Mesenchymal stem cell (in vitro differentiated cells and primary cell): ENCODE data around the gene FBXO33.

Experiments
- DNase-seq: peaks from one replicate; pipeline ENCODE4 v3.0.0-alpha.2; 2013
- H2AFZ ChIP-seq: one replicate; pipeline ENCODE4 v1.6.1; 2013; ENCODE audit warnings: low read depth, mild to moderate bottlenecking, control low read depth, inconsistent platforms, low read length, moderate library complexity
- H2AK5ac ChIP-seq: 2 replicates; pipeline ENCODE4 v1.6.1; 2013; ENCODE audit warnings: low read length, moderate library complexity, mild to moderate bottlenecking, inconsistent platforms; ENCODE audit not compliant: severe bottlenecking
- H2BK120ac ChIP-seq: one replicate; pipeline ENCODE4 v1.6.1; 2013; ENCODE audit warnings: low read depth, mild to moderate bottlenecking, inconsistent platforms, low read length, moderate library complexity
- H2BK12ac ChIP-seq, 2 experiments: one replicate each; pipeline ENCODE4 v1.6.1; 2013; ENCODE audit warnings: inconsistent platforms in 2 of 2, low read length in 2 of 2, mild to moderate bottlenecking in 2 of 2, moderate library complexity in 2 of 2, control low read depth in 1 of 2
- H2BK15ac ChIP-seq: one replicate; pipeline ENCODE4 v1.6.1; 2013; ENCODE audit warnings: mild to moderate bottlenecking, low read depth, inconsistent platforms; ENCODE audit not compliant: poor library complexity, severe bottlenecking
- H2BK5ac ChIP-seq: 2 replicates; pipeline ENCODE4 v1.6.1; 2013; ENCODE audit warnings: low read depth, mild to moderate bottlenecking, low read length, control low read depth, inconsistent platforms; ENCODE audit not compliant: poor library complexity, severe bottlenecking
- H3K14ac ChIP-seq, 2 experiments: one replicate each; pipeline ENCODE4 v1.6.1; 2013; ENCODE audit warnings: inconsistent platforms in 2 of 2, low read length in 2 of 2, control low read depth in 1 of 2, mild to moderate bottlenecking in 1 of 2, moderate library complexity in 1 of 2
- H3K18ac ChIP-seq, 2 experiments: one replicate each; pipeline ENCODE4 v1.6.1; 2013; ENCODE audit warnings: inconsistent platforms in 2 of 2, low read length in 2 of 2, control low read depth in 1 of 2, low read depth in 1 of 2, mild to moderate bottlenecking in 1 of 2
- H3K23ac ChIP-seq, 2 experiments: one replicate each; pipeline ENCODE4 v1.6.1; 2013; ENCODE audit warnings: inconsistent platforms in 2 of 2, low read length in 2 of 2, mild to moderate bottlenecking in 2 of 2, moderate library complexity in 2 of 2, control low read depth in 1 of 2
- H3K27ac ChIP-seq: 2 replicates; pipeline ENCODE4 v1.5.1; 2013; ENCODE audit warnings: mild to moderate bottlenecking, moderate library complexity, low read length, control low read depth, inconsistent platforms; ENCODE audit not compliant: poor library complexity, severe bottlenecking
- H3K27me3 ChIP-seq, 2 experiments: 2 replicates each; pipeline versions ENCODE4 v1.6.1 to v1.7.0; 2013; ENCODE audit warnings: low read length in 2 of 2, mild to moderate bottlenecking in 2 of 2, moderate library complexity in 2 of 2, control low read depth in 1 of 2, inconsistent platforms in 1 of 2; ENCODE audit not compliant: control insufficient read depth in 1 of 2, insufficient read depth in 1 of 2
- H3K36me3 ChIP-seq, 2 experiments: 2 replicates each; pipeline versions ENCODE4 v1.6.1 to v1.7.0; 2013; ENCODE audit warnings: low read length in 2 of 2, control low read depth in 1 of 2, inconsistent platforms in 1 of 2, low read depth in 1 of 2, mild to moderate bottlenecking in 1 of 2; ENCODE audit not compliant: insufficient read depth in 2 of 2, control insufficient read depth in 1 of 2
- H3K4ac ChIP-seq, 2 experiments: one replicate each; pipeline ENCODE4 v1.6.1; 2013; ENCODE audit warnings: inconsistent platforms in 2 of 2, low read length in 2 of 2, mild to moderate bottlenecking in 2 of 2, moderate library complexity in 2 of 2, control low read depth in 1 of 2, low read depth in 1 of 2
- H3K4me1 ChIP-seq: 2 replicates; pipeline ENCODE4 v1.6.1; 2013; ENCODE audit warnings: low read depth, low read length, control low read depth; ENCODE audit not compliant: control insufficient read depth, insufficient read depth
- H3K4me2 ChIP-seq: 2 replicates; pipeline ENCODE4 v1.6.1; 2013; ENCODE audit warnings: low read length, mild to moderate bottlenecking, inconsistent platforms; ENCODE audit not compliant: poor library complexity, severe bottlenecking
- H3K4me3 ChIP-seq, 2 experiments: 2 replicates each; pipeline versions ENCODE4 v1.5.1 to v1.7.0; 2013; ENCODE audit warnings: low read length in 2 of 2, mild to moderate bottlenecking in 2 of 2, control low read depth in 1 of 2, low read depth in 1 of 2; ENCODE audit not compliant: insufficient read depth in 1 of 2
- H3K79me1 ChIP-seq: replicated peaks from 2 replicates; pipeline ENCODE4 v1.6.1; 2013; ENCODE audit warnings: mild to moderate bottlenecking, control low read depth, low read length, inconsistent platforms; ENCODE audit not compliant: poor library complexity, severe bottlenecking
- H3K9ac ChIP-seq: 2 replicates; pipeline ENCODE4 v1.7.0; 2013; ENCODE audit warnings: mild to moderate bottlenecking, low read length, moderate library complexity
- H3K9me3 ChIP-seq: 2 replicates; pipeline ENCODE4 v1.7.0; 2013; ENCODE audit warnings: mild to moderate bottlenecking, low read length; ENCODE audit not compliant: control insufficient read depth
- H4K8ac ChIP-seq: one replicate; pipeline ENCODE4 v1.6.1; 2013; ENCODE audit warnings: inconsistent platforms, mild to moderate bottlenecking, low read length, moderate library complexity
- H4K91ac ChIP-seq: one replicate; pipeline ENCODE4 v1.6.1; 2013; ENCODE audit warnings: mild to moderate bottlenecking, low read length, inconsistent platforms
- WGBS: methylation state at CpG from one replicate; pipeline ENCODE4 v1.1.7; 2013; ENCODE audit warnings: mixed read lengths; 5-methylcytosine and 5-hydroxymethylcytosine counted together

The FBXO33 gene

DNA sequence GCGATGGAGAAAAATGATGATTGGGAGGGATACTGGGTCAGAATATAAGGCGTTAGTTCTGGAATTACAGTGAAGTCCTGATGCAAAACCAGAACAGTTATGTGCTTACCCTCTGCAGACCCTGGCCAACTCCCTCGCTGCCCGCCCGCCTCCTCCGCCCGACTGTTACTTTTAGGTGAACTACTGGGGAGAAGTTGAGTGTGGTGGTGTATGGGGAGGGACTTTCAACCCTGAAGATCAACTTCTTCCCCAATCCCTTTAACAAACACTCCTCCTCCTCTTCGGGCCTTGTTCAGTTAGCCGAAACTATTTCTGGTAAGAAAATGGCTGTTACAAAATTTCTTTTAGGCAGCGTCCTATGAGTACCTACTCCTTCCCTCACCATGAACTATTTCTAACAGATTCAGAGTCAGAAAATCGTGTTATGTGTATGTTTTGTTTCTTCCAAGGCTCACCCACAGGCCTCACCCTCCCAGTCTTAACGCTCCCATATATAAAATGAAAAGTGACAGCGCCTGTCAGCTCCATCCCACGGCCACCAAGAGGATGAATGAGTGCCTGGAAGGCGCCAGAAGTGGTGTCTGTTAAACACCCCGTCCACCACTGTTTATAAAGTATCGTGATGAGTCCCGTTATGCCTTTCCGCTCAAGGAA lies 1.3 kb downstream of the FBXO33 start:
- Histone ChIP-seq H4K91ac (no peak overlapping the region), H2AFZ (peak overlapping the region; percentile 72), H2BK15ac (no peak overlapping the region), H3K4ac (no peak overlapping the region), H2BK120ac (no peak overlapping the region), H3K27me3 (no peaks in the 10 kb centered on the region), H3K9me3 (no peaks in the 10 kb centered on the region), H3K14ac (no peak overlapping the region), H3K36me3 (no peaks in the 10 kb centered on the region), H3K4me3 (peak overlapping the region; percentile 81 to 98), H2BK5ac (no peak overlapping the region), H2BK12ac (no peak overlapping the region), H3K23ac (peak overlapping the region in 1 of 2 experiments; percentile 93), H2AK5ac (no peak overlapping the region), H3K9ac (peak overlapping the region; percentile 100), H3K4me2 (peak overlapping the region; percentile 92), H4K8ac (no peak overlapping the region), H3K4me1 (peaks cover 2% of the 10 kb centered on the region), H3K79me1 (peaks cover 11% of the 10 kb centered on the region), H3K18ac (no peak overlapping the region), H3K27ac (no peak overlapping the region)
- no peak for DNase-seq
- WGBS, result 19% methylated on average over 11 of the region's 19 CpGs

DNA sequence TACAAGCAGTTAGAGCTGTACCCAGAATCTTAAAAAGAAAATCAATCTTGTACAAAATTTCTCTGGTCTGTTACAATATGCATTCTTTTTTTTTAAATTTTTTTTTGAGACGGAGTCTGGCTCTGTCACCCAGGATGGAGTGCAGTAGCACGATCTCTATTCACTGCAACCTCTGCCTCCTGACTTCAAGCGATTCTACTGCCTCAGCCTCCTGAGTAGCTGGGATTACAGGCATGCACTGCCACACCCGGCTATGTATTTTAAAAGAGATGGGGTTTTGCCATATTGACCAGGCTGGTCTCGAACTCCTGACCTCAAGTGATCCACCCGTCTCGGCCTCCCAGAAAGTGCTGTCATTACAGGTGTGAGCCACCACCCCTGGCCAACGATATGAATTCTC lies 4.1 kb downstream of the FBXO33 start:
- 92% methylated on average over 8 of the region's 8 CpGs for WGBS
- H3K9ac ChIP-seq, result no peak overlapping the region
- H3K79me1 ChIP-seq, result peaks cover 15% of the 10 kb centered on the region
- H3K4me2 ChIP-seq, result no peak overlapping the region
- H3K4me3 ChIP-seq, result no peak overlapping the region
- H3K4ac ChIP-seq, result no peak overlapping the region
- no peak overlapping the region for H2AK5ac ChIP-seq
- H3K18ac ChIP-seq, result no peak overlapping the region
- H3K27ac ChIP-seq, result no peak overlapping the region
- no peak overlapping the region for H3K14ac ChIP-seq
- H3K27me3 ChIP-seq, result no peaks in the 10 kb centered on the region
- DNase-seq, result no peak
- H2BK15ac ChIP-seq, result no peak overlapping the region
- no peak overlapping the region for H4K8ac ChIP-seq
- H3K36me3 ChIP-seq, result no peaks in the 10 kb centered on the region
- no peaks in the 10 kb centered on the region for H3K9me3 ChIP-seq
- no peak overlapping the region for H2AFZ ChIP-seq
- H2BK120ac ChIP-seq, result no peak overlapping the region
- no peak overlapping the region for H2BK5ac ChIP-seq
- H4K91ac ChIP-seq, result no peak overlapping the region
- no peak overlapping the region for H2BK12ac ChIP-seq
- H3K23ac ChIP-seq, result no peak overlapping the region
- H3K4me1 ChIP-seq, result peaks cover 2% of the 10 kb centered on the region

DNA sequence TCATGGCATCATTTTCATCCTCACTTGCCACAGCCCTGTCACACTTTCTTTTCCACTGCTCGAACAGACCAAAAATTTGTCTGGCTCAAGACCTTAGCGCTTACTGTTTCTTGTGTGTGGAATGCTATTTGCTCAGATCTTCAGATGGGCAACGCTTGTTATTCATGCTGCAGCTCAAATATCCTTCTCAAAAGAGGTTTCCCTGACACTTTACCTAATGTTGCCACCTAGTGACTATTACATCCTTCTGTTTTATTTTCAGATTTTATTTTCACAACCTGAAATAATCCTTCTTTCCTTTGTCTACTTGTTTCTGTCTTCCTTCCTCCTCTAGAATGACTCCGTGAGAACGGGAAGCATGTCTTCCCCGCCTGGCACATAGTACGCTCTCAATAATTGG lies 5.6 kb downstream of the FBXO33 start:
- peak; percentile 26 for DNase-seq
- no peak overlapping the region for H3K4ac ChIP-seq
- H3K27ac ChIP-seq, result no peak overlapping the region
- H3K9me3 ChIP-seq, result no peaks in the 10 kb centered on the region
- H4K8ac ChIP-seq, result no peak overlapping the region
- no peak overlapping the region for H2AK5ac ChIP-seq
- H3K27me3 ChIP-seq, result no peaks in the 10 kb centered on the region
- H3K9ac ChIP-seq, result peak overlapping the region; percentile 66
- no peak overlapping the region for H2BK5ac ChIP-seq
- no peak overlapping the region for H3K4me2 ChIP-seq
- H2BK12ac ChIP-seq, result no peak overlapping the region
- H3K36me3 ChIP-seq, result no peaks in the 10 kb centered on the region
- H2BK120ac ChIP-seq, result no peak overlapping the region
- H3K79me1 ChIP-seq, result peaks cover 18% of the 10 kb centered on the region
- peaks cover 2% of the 10 kb centered on the region for H3K4me1 ChIP-seq
- no peak overlapping the region for H3K14ac ChIP-seq
- H2AFZ ChIP-seq, result no peak overlapping the region
- H4K91ac ChIP-seq, result no peak overlapping the region
- no peak overlapping the region for H3K23ac ChIP-seq
- peak overlapping the region in 1 of 2 experiments; percentile 19 for H3K4me3 ChIP-seq
- no peak overlapping the region for H3K18ac ChIP-seq
- WGBS, result 82% methylated on average over 7 of the region's 7 CpGs
- no peak overlapping the region for H2BK15ac ChIP-seq

DNA sequence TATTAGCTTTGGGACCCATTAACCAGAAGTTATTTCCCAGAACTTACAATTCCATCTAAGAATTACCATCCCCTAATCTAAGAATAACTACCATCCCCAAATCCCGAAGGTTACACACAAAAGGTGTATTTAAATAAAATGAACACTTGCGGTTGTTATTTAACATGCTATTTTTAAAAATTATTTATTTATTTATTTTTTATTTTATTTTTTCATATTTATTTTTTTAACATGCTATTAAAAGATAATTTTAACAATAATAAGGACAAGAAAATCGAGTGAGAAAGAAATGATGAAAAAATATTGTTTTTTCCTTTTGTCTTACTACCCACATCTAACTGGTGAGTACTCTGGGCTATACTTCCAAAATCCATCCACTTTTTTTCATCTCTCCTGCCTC lies 6.3 kb downstream of the FBXO33 start:
- peaks cover 2% of the 10 kb centered on the region for H3K4me1 ChIP-seq
- no peak overlapping the region for H4K91ac ChIP-seq
- H2AFZ ChIP-seq, result no peak overlapping the region
- H4K8ac ChIP-seq, result no peak overlapping the region
- DNase-seq, result no peak
- H3K36me3 ChIP-seq, result no peaks in the 10 kb centered on the region
- H3K4me3 ChIP-seq, result peak overlapping the region in 1 of 2 experiments; percentile 19
- no peak overlapping the region for H2BK5ac ChIP-seq
- H3K18ac ChIP-seq, result no peak overlapping the region
- peaks cover 20% of the 10 kb centered on the region for H3K79me1 ChIP-seq
- H2BK12ac ChIP-seq, result no peak overlapping the region
- no peak overlapping the region for H2AK5ac ChIP-seq
- no peak overlapping the region for H3K27ac ChIP-seq
- WGBS, result 100% methylated on average over 1 of the region's 3 CpGs
- H2BK120ac ChIP-seq, result no peak overlapping the region
- no peak overlapping the region for H3K23ac ChIP-seq
- no peaks in the 10 kb centered on the region for H3K9me3 ChIP-seq
- H3K9ac ChIP-seq, result peak overlapping the region; percentile 66
- no peak overlapping the region for H3K4me2 ChIP-seq
- H3K14ac ChIP-seq, result no peak overlapping the region
- no peak overlapping the region for H2BK15ac ChIP-seq
- H3K4ac ChIP-seq, result no peak overlapping the region
- no peaks in the 10 kb centered on the region for H3K27me3 ChIP-seq
